H1 (cell line): ENCODE measurements around the gene SMIM32. TPM values are rescaled to one million over a fixed set of nuclear protein-coding genes. Genes with fewer than 3 reads are reported as not detected.

Experiments
- CTCF ChIA-PET: fragments of 300-600 bp; sonication (Branson Sonifier 250); formaldehyde crosslinking; loops from one replicate; lab custom pipeline; 2021; ENCODE audit not compliant: partially characterized antibody; lab: Charles Lee
- POLR2A ChIA-PET: fragments of 300-600 bp; sonication (Branson Sonifier 250); formaldehyde crosslinking; loops from one replicate; lab custom pipeline; 2021; ENCODE audit warnings: inconsistent platforms; ENCODE audit not compliant: partially characterized antibody; lab: Charles Lee
- DNase-seq, 2 experiments: peaks; one replicate each; pipeline versions ENCODE4 v3.0.0 to v3.0.0-alpha.2; 2010 to 2022; ENCODE audit warnings: low spot score in 2 of 2, low read depth in 1 of 2, mixed read lengths in 1 of 2
- FAIRE-seq: peaks from 2 replicates; lab custom pipeline; 2011; peaks lifted over from hg19 to GRCh38; lab: Jason Lieb, UNC
- H2AFZ ChIP-seq: 2 replicates; pipeline ENCODE4 v1.8.1; 2012; ENCODE audit warnings: low read length, inconsistent platforms
- H2AK5ac ChIP-seq: 2 replicates; pipeline ENCODE4 v1.6.1; 2013; ENCODE audit warnings: low read depth, low read length
- H2BK120ac ChIP-seq: replicated peaks from 2 replicates; pipeline ENCODE3; 2013; ENCODE audit warnings: low read depth, low read length, inconsistent platforms
- H2BK12ac ChIP-seq: 2 replicates; pipeline ENCODE4 v1.6.1; 2013; ENCODE audit warnings: low read depth, low read length
- H2BK15ac ChIP-seq: 2 replicates; pipeline ENCODE4 v1.6.1; 2013; ENCODE audit warnings: low read length
- H2BK20ac ChIP-seq: 2 replicates; pipeline ENCODE4 v1.6.1; 2013; ENCODE audit warnings: low read length
- H2BK5ac ChIP-seq: 2 replicates; pipeline ENCODE4 v1.6.1; 2013; ENCODE audit warnings: low read depth, low read length
- H3K14ac ChIP-seq: 2 replicates; pipeline ENCODE4 v1.6.1; 2013; ENCODE audit warnings: inconsistent platforms; ENCODE audit not compliant: insufficient read length
- H3K18ac ChIP-seq: 2 replicates; pipeline ENCODE4 v1.6.1; 2013; ENCODE audit warnings: low read length; ENCODE audit errors: extremely low read depth
- H3K23ac ChIP-seq: 2 replicates; pipeline ENCODE4 v1.6.1; 2013; ENCODE audit warnings: inconsistent platforms; ENCODE audit not compliant: insufficient read length
- H3K23me2 ChIP-seq: 2 replicates; pipeline ENCODE4 v1.6.1; 2013; ENCODE audit warnings: low read depth, low read length
- H3K27ac ChIP-seq: 2 replicates; pipeline ENCODE4 v1.6.1; 2011; ENCODE audit warnings: low read depth, low read length, inconsistent platforms
- H3K27me3 ChIP-seq, 4 experiments: replicated peaks in 1 of 4; 1 replicate in 1 of 4; 2 replicates in 3 of 4; pipeline versions ENCODE4 v1.6.1 to v1.8.1; 2011 to 2013; ENCODE audit warnings: low read length in 3 of 4, mild to moderate bottlenecking in 3 of 4, inconsistent platforms in 2 of 4, mixed read lengths in 2 of 4, moderate library complexity in 1 of 4; ENCODE audit not compliant: control insufficient read depth in 3 of 4, insufficient read depth in 3 of 4; ENCODE audit errors: extremely low read depth in 1 of 4
- H3K36me3 ChIP-seq, 4 experiments: 2 replicates each; pipeline versions ENCODE4 v1.6.1 to v1.8.1; 2011 to 2013; ENCODE audit warnings: mild to moderate bottlenecking in 4 of 4, low read length in 3 of 4, moderate library complexity in 2 of 4, control low read depth in 1 of 4, inconsistent platforms in 1 of 4; ENCODE audit not compliant: insufficient read depth in 4 of 4, control insufficient read depth in 2 of 4
- H3K4ac ChIP-seq: replicated peaks from 2 replicates; pipeline ENCODE3; 2013; ENCODE audit warnings: low read length, low read depth, mixed read lengths, inconsistent platforms; ENCODE audit not compliant: insufficient read length
- H3K4me1 ChIP-seq, 4 experiments: replicated peaks in 1 of 4; 1 replicate in 1 of 4; 2 replicates in 3 of 4; pipeline versions ENCODE4 v1.6.1 to v1.8.1; 2011 to 2013; ENCODE audit warnings: low read length in 3 of 4, inconsistent platforms in 2 of 4, mixed read lengths in 1 of 4; ENCODE audit not compliant: insufficient read depth in 4 of 4, control insufficient read depth in 3 of 4
- H3K4me2 ChIP-seq, 2 experiments: 2 replicates each; pipeline versions ENCODE4 v1.6.1 to v1.8.1; 2011 to 2013; ENCODE audit warnings: low read depth in 2 of 2, low read length in 2 of 2, control low read depth in 1 of 2, inconsistent platforms in 1 of 2, mild to moderate bottlenecking in 1 of 2; ENCODE audit not compliant: insufficient read depth in 1 of 2
- H3K4me3 ChIP-seq, 4 experiments: fragments of 200-600, 300-600 bp in 1 of 4; sonication (generic), shearing (Covaris generic), sonication (Bioruptor Twin) in 1 of 4; 2 replicates each; pipeline versions ENCODE4 v1.5.1 to v1.8.1; 2011 to 2016; ENCODE audit warnings: low read length in 4 of 4, low read depth in 3 of 4, control low read depth in 2 of 4, inconsistent platforms in 2 of 4, mild to moderate bottlenecking in 2 of 4, mixed read lengths in 1 of 4, moderate library complexity in 1 of 4; ENCODE audit not compliant: insufficient read depth in 2 of 4; ENCODE audit errors: extremely low read depth in 1 of 4
- H3K56ac ChIP-seq: replicated peaks from 2 replicates; pipeline ENCODE3; 2013; ENCODE audit warnings: low read depth, mild to moderate bottlenecking, mixed read lengths, low read length, inconsistent platforms; ENCODE audit not compliant: insufficient read length
- H3K79me1 ChIP-seq: 2 replicates; pipeline ENCODE4 v1.6.1; 2013; ENCODE audit warnings: low read depth, low read length, control low read depth
- H3K79me2 ChIP-seq, 2 experiments: 2 replicates each; pipeline versions ENCODE4 v1.6.1 to v1.8.1; 2012 to 2013; ENCODE audit warnings: low read length in 2 of 2, mild to moderate bottlenecking in 2 of 2, inconsistent platforms in 1 of 2; ENCODE audit not compliant: insufficient read depth in 2 of 2, control insufficient read depth in 1 of 2
- H3K9ac ChIP-seq, 4 experiments: replicated peaks in 1 of 4; 1 replicate in 1 of 4; 2 replicates in 3 of 4; pipeline versions ENCODE4 v1.6.1 to v1.8.1; 2011 to 2013; ENCODE audit warnings: low read depth in 3 of 4, low read length in 3 of 4, control low read depth in 2 of 4, mild to moderate bottlenecking in 2 of 4, moderate library complexity in 2 of 4, inconsistent platforms in 1 of 4; ENCODE audit errors: extremely low read depth in 1 of 4
- H3K9me3 ChIP-seq, 2 experiments: 2 replicates each; pipeline versions ENCODE4 v1.6.1 to v1.8.1; 2012 to 2013; ENCODE audit warnings: mild to moderate bottlenecking in 2 of 2, moderate library complexity in 2 of 2, control low read depth in 1 of 2, inconsistent platforms in 1 of 2, low read depth in 1 of 2, low read length in 1 of 2, mixed read lengths in 1 of 2; ENCODE audit not compliant: insufficient read depth in 2 of 2
- H4K20me1 ChIP-seq, 2 experiments: replicated peaks in 1 of 2; 2 replicates each; pipeline versions ENCODE3 to v1.8.1; 2011 to 2013; ENCODE audit warnings: inconsistent platforms in 2 of 2, low read length in 2 of 2, mild to moderate bottlenecking in 1 of 2; ENCODE audit not compliant: insufficient read depth in 2 of 2, control insufficient read depth in 1 of 2
- H4K5ac ChIP-seq: 2 replicates; pipeline ENCODE4 v1.6.1; 2013; ENCODE audit warnings: low read length, low read depth, mixed read lengths, inconsistent platforms; ENCODE audit not compliant: insufficient read length
- H4K8ac ChIP-seq: 2 replicates; pipeline ENCODE4 v1.8.0; 2013; ENCODE audit warnings: mild to moderate bottlenecking, moderate library complexity, low read length, inconsistent platforms; ENCODE audit not compliant: insufficient read depth; ENCODE audit errors: extremely low read depth
- H4K91ac ChIP-seq: replicated peaks from 2 replicates; pipeline ENCODE3; 2013; ENCODE audit warnings: low read length, mixed read lengths, inconsistent platforms; ENCODE audit not compliant: insufficient read length
- CHD1 ChIP-seq: IDR thresholded peaks from 2 replicates; pipeline ENCODE4 v1.6.1; 2012; ENCODE audit warnings: low read depth, low read length, improper control_type of control experiment
- HDAC2 ChIP-seq, 2 experiments: fragments of 300-600 bp in 1 of 2; sonication (generic) in 1 of 2; IDR thresholded peaks; 2 replicates each; pipeline ENCODE4 v1.6.1; 2011 to 2012; ENCODE audit warnings: low read depth in 2 of 2, low read length in 2 of 2, mild to moderate bottlenecking in 2 of 2, moderate library complexity in 2 of 2, borderline replicate concordance in 1 of 2, inconsistent platforms in 1 of 2
- KDM1A ChIP-seq: fragments of 200-600, 300-600 bp; sonication (generic); IDR thresholded peaks from 2 replicates; pipeline ENCODE4 v1.7.1; 2016; ENCODE audit warnings: mild to moderate bottlenecking, low read length, borderline replicate concordance
- PHF8 ChIP-seq: fragments of 200-600 bp; sonication (generic); conservative IDR thresholded peaks from 2 replicates; pipeline ENCODE4 v1.7.1; 2012; ENCODE audit warnings: low read depth, mild to moderate bottlenecking, inconsistent platforms, low read length, moderate library complexity
- RAD21 ChIP-seq, 2 experiments: IDR thresholded peaks in 1 of 2; conservative IDR thresholded peaks in 1 of 2; 2 replicates each; pipeline ENCODE4 v1.6.1; 2011; ENCODE audit warnings: low read depth in 2 of 2, low read length in 2 of 2, improper control_type of control experiment in 1 of 2, inconsistent platforms in 1 of 2, mild to moderate bottlenecking in 1 of 2, moderate library complexity in 1 of 2
- RFX5 ChIP-seq: IDR thresholded peaks from 2 replicates; pipeline ENCODE4 v1.6.1; 2011; ENCODE audit warnings: low read depth, low read length, improper control_type of control experiment, borderline replicate concordance
- RNF2 ChIP-seq: fragments of 200-900, 300-1000 bp; sonication (generic); IDR thresholded peaks from 2 replicates; pipeline ENCODE4 v1.7.1; 2016; ENCODE audit warnings: borderline replicate concordance, low read depth, mild to moderate bottlenecking, antibody characterized with exemption, low read length; ENCODE audit not compliant: poor library complexity, severe bottlenecking; ENCODE audit errors: missing control alignments
- SP2 ChIP-seq: IDR thresholded peaks from 2 replicates; pipeline ENCODE4 v1.6.1; 2012; ENCODE audit warnings: mild to moderate bottlenecking, low read length, inconsistent platforms
- SUZ12 ChIP-seq: fragments of 200-600 bp; sonication (generic); IDR thresholded peaks from 2 replicates; pipeline ENCODE4 v1.6.1; 2012; ENCODE audit warnings: mild to moderate bottlenecking, inconsistent platforms, low read length, moderate library complexity, mixed read lengths
- TEAD4 ChIP-seq: IDR thresholded peaks from 2 replicates; pipeline ENCODE4 v1.6.1; 2012; ENCODE audit warnings: low read depth, low read length, inconsistent platforms, mixed read lengths
- ZNF274 ChIP-seq: IDR thresholded peaks from 2 replicates; pipeline ENCODE4 v1.7.0; 2012; ENCODE audit warnings: low read length, borderline replicate concordance; ENCODE audit errors: extremely low read depth
- WGBS, 2 experiments: shearing (Covaris generic) in 1 of 2; methylation state at CpG; one replicate each; pipeline versions ENCODE4 v1.1.6 to v1.1.7; 2013 to 2015; ENCODE audit warnings: low lambda C conversion rate in 2 of 2, mixed read lengths in 2 of 2, inconsistent platforms in 1 of 2, low coverage in 1 of 2, missing lambda C conversion rate in 1 of 2; ENCODE audit not compliant: insufficient replicate concordance in 2 of 2, insufficient coverage in 1 of 2, insufficient read length in 1 of 2; ENCODE audit errors: extremely low coverage in 1 of 2, missing lambda C conversion rate in 1 of 2; 5-methylcytosine and 5-hydroxymethylcytosine counted together
- polyA plus RNA-seq, 7 experiments: library from polyadenylated mRNA; depleted of rRNA in 3 of 7; stranded (reverse) in 5 of 7; unstranded in 2 of 7; fragments of >200 nt in 5 of 7; fragments of 200-250 nt in 2 of 7; gene quantifications; 1 replicate in 5 of 7; 2 replicates in 1 of 7; 4 replicates in 1 of 7; pipeline versions ENCODE4 v1.2.1 to v1.2.3, GENCODE V29; 2011 to 2013; ENCODE audit warnings: missing spikeins in 2 of 7, mixed read lengths in 2 of 7
- total RNA-seq: library from RNA; stranded (reverse); fragmentation: NEBNext Ultra II Directional; extraction: Animal tissue kit (Norgen Biotek cat#: 25700); gene quantifications from 2 replicates; pipeline ENCODE4 v1.2.1, GENCODE V29; 2021

The SMIM32 gene
- total and polyA plus RNA-seq, 2 of the 8 experiments (the other 6 are each of a cell fraction or from before 2014, with no cell fraction given) = 0.09 to 0.22 TPM

- H3K9ac ChIP-seq = no peak overlapping the region
- no peak for FAIRE-seq
- no peaks in the 10 kb centered on the region; the same call in none of the 2 replicates for H3K79me1 ChIP-seq
- peaks cover 1 to 6% of the 10 kb centered on the region in 2 experiments for H4K20me1 ChIP-seq
- H3K4me2 ChIP-seq = no peak overlapping the region
- no peak overlapping the region for H3K4ac ChIP-seq
- H4K8ac ChIP-seq = no peak overlapping the region
- 79% methylated on average over 1 of the region's 1 CpG; no CpG with 5 or more reads in 1 of the 2 experiments for WGBS, 2 experiments
- ChIA-PET POLR2A (no interaction called here), CTCF (interaction anchor here (0.6 to 2.0 kb wide), 3 partner anchors 13 to 219 kb away, joined by 3 to 4 read pairs (median 3); no protein-coding TSS in a partner anchor)
- H2BK120ac ChIP-seq = no peak overlapping the region
- no peak overlapping the region for H3K18ac ChIP-seq
- H3K23me2 ChIP-seq = no peaks in the 10 kb centered on the region
- H3K23ac ChIP-seq = no peak overlapping the region
- no peak overlapping the region for H4K91ac ChIP-seq
- no peak for DNase-seq
- no peaks in the 10 kb centered on the region for H3K27me3 ChIP-seq
- no peak overlapping the region for H3K56ac ChIP-seq
- no peaks in the 10 kb centered on the region for H3K4me1 ChIP-seq
- H4K5ac ChIP-seq = no peak overlapping the region
- H3K14ac ChIP-seq = no peak overlapping the region
- no peak overlapping the region for H2BK20ac ChIP-seq
- no peak overlapping the region for H3K4me3 ChIP-seq
- no peak overlapping the region for H2BK12ac ChIP-seq
- H3K36me3 ChIP-seq = peaks cover 0 to 22% (median 10%) of the 10 kb centered on the region in 4 experiments; a peak in 5 of 8 replicates
- H3K9me3 ChIP-seq = no peaks in the 10 kb centered on the region
- no peak for TF ChIP-seq KDM1A
- TF ChIP-seq HDAC2 (IDR thresholded peaks at IDR 0.05; ENCODE audit: borderline replicate concordance in 1 of 2, low read depth in 2 of 2, low read length in 2 of 2) = no peak
- no peak for TF ChIP-seq RNF2
- no peak for TF ChIP-seq SUZ12
- TF ChIP-seq SP2 = no peak
- no peak for TF ChIP-seq TEAD4
- TF ChIP-seq ZNF274 = no peak
- TF ChIP-seq CHD1 = no peak
- no peak for TF ChIP-seq RFX5
- no peak for TF ChIP-seq RAD21 (IDR thresholded peaks at IDR 0.05 in 1 of 2, conservative IDR thresholded peaks at IDR 0.05 in 1 of 2; ENCODE audit: low read depth in 2 of 2, low read length in 2 of 2)
- no peak for TF ChIP-seq PHF8
- no peak overlapping the region for H2BK5ac ChIP-seq
- H2AFZ ChIP-seq = no peak overlapping the region
- no peak overlapping the region for H2AK5ac ChIP-seq
- no peak overlapping the region for H3K27ac ChIP-seq
- H2BK15ac ChIP-seq = no peak overlapping the region
- peaks cover 0 to 2% of the 10 kb centered on the region in 2 experiments; a peak in 1 of 4 replicates for H3K79me2 ChIP-seq
These were observed 28.7 kb downstream of the SMIM32 start for GRCh38 chr5:136164226-136164625.
